ENCODE measurements around the gene AKAP8L.
A peak's percentile ranks its signal among the peaks of the same experiment; 100 is the strongest.

AKAP8L gene

GRCh38 chr19:15418579-15419412 lies at the start of gene AKAP8L:
Gene AKAP8L (minus strand): TSS chr19:15418988. CDS start chr19:15418923, 65 bp downstream.
- TF ChIP-seq, protein P1, sequence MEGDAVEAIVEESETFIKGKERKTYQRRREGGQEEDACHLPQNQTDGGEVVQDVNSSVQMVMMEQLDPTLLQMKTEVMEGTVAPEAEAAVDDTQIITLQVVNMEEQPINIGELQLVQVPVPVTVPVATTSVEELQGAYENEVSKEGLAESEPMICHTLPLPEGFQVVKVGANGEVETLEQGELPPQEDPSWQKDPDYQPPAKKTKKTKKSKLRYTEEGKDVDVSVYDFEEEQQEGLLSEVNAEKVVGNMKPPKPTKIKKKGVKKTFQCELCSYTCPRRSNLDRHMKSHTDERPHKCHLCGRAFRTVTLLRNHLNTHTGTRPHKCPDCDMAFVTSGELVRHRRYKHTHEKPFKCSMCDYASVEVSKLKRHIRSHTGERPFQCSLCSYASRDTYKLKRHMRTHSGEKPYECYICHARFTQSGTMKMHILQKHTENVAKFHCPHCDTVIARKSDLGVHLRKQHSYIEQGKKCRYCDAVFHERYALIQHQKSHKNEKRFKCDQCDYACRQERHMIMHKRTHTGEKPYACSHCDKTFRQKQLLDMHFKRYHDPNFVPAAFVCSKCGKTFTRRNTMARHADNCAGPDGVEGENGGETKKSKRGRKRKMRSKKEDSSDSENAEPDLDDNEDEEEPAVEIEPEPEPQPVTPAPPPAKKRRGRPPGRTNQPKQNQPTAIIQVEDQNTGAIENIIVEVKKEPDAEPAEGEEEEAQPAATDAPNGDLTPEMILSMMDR (IDR thresholded peaks at IDR 0.05) = peak; percentile 97
- Histone ChIP-seq H3K9me3 (no peaks in the 10 kb centered on the region), H3K27ac (peak within 1 kb of the TSS; percentile 84), H3K36me3 (peaks cover 27% of the 10 kb centered on the region), H3K27me3 (no peaks in the 10 kb centered on the region), H3K4me1 (ENCODE audit: control insufficient read depth in 1 of 2, insufficient read depth in 1 of 2, low read depth in 1 of 2, low read length in 1 of 2) (peaks cover 22 to 25% of the 10 kb centered on the region in 2 experiments), H3K4me3 (ENCODE audit: low read depth in 1 of 2, low read length in 1 of 2) (peak within 1 kb of the TSS; percentile 97 to 99)

DNA sequence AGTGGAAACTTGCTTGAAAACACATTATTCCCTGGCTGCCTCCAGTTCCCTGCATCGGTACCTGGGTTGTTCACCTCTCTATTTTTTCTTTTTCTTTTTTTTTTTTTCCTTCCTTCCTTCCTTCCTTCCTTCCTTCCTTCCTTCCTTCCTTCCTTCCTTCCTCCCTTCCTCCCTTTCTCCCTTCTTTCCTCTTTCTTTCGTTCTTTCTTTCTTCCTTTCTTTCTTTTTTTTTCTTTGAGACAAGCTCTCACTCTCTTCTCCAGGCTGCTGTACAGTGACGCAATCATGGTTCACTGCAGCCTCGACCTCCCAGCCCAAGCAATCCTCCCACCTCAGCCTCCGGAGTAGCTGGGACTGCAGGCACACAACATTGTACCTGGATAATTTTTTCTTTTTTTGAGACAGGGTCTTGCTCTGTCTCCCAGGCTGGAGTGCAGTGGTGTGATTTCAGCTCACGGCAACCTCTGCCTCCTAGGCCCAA lies 49.0 kb upstream of the AKAP8L start:
- H3K9me3 ChIP-seq = no peaks in the 10 kb centered on the region
- H3K27me3 ChIP-seq = peaks cover 31% of the 10 kb centered on the region
- H3K36me3 ChIP-seq = no peaks in the 10 kb centered on the region
- H3K4me1 ChIP-seq (ENCODE audit: control insufficient read depth in 1 of 2, insufficient read depth in 1 of 2, low read depth in 1 of 2, low read length in 1 of 2) = peaks cover 52 to 58% of the 10 kb centered on the region in 2 experiments
- H3K27ac ChIP-seq = no peak overlapping the region
- TF ChIP-seq, protein P1 (IDR thresholded peaks at IDR 0.05) = no peak
- H3K4me3 ChIP-seq (ENCODE audit: low read depth in 1 of 2, low read length in 1 of 2) = no peak overlapping the region

GRCh38 chr19:15466851-15467733 lies 48.3 kb upstream of the AKAP8L start:
- Histone ChIP-seq H3K9me3 (no peaks in the 10 kb centered on the region), H3K4me1 (ENCODE audit: control insufficient read depth in 1 of 2, insufficient read depth in 1 of 2, low read depth in 1 of 2, low read length in 1 of 2) (peaks cover 59 to 63% of the 10 kb centered on the region in 2 experiments), H3K27ac (peak overlapping the region; percentile 66), H3K36me3 (no peaks in the 10 kb centered on the region), H3K27me3 (peaks cover 25% of the 10 kb centered on the region), H3K4me3 (ENCODE audit: low read depth in 1 of 2, low read length in 1 of 2) (peak overlapping the region in 1 of 2 experiments; percentile 4)
- TF ChIP-seq, protein P1 (IDR thresholded peaks at IDR 0.05) = no peak

GRCh38 chr19:15464394-15465385 lies 45.9 kb upstream of the AKAP8L start, which contains the start of gene RASAL3:
Gene RASAL3 (minus strand): TSS chr19:15464544. CDS start chr19:15464358, 186 bp downstream.
- no peaks in the 10 kb centered on the region for H3K9me3 ChIP-seq
- TF ChIP-seq, protein P1 (IDR thresholded peaks at IDR 0.05) = no peak
- peaks cover 18% of the 10 kb centered on the region for H3K27me3 ChIP-seq
- peak within 1 kb of the TSS; percentile 96 for H3K27ac ChIP-seq
- H3K36me3 ChIP-seq = peaks cover 21% of the 10 kb centered on the region
- H3K4me1 ChIP-seq (ENCODE audit: control insufficient read depth in 1 of 2, insufficient read depth in 1 of 2, low read depth in 1 of 2, low read length in 1 of 2) = peaks cover 62 to 63% of the 10 kb centered on the region in 2 experiments
- H3K4me3 ChIP-seq (ENCODE audit: low read depth in 1 of 2, low read length in 1 of 2) = peak within 1 kb of the TSS; percentile 82 to 88

All from neutrophil (primary cell).